Keratinocyte (primary cell): ENCODE measurements around the gene NOX4. TPM values are rescaled to one million over a fixed set of nuclear protein-coding genes. Genes with fewer than 3 reads are reported as not detected.

Experiments
- DNase-seq: peaks from one replicate; pipeline ENCODE4 v3.0.0-alpha.2; 2011; ENCODE audit warnings: low read depth, missing footprints, low spot score
- FAIRE-seq: peaks from 2 replicates; lab custom pipeline; 2011; peaks lifted over from hg19 to GRCh38; lab: Jason Lieb, UNC
- H2AFZ ChIP-seq: 2 replicates; pipeline ENCODE4 v1.6.0; 2012; ENCODE audit warnings: low read length, control low read depth, inconsistent platforms; ENCODE audit not compliant: control insufficient read depth
- H3K27ac ChIP-seq: 2 replicates; pipeline ENCODE4 v1.5.1; 2011; ENCODE audit warnings: low read length; ENCODE audit not compliant: control insufficient read depth, insufficient read depth
- H3K27me3 ChIP-seq: 3 replicates; pipeline ENCODE4 v1.6.0; 2011; ENCODE audit warnings: low read length; ENCODE audit not compliant: control insufficient read depth, insufficient read depth; ENCODE audit errors: extremely low read depth
- H3K36me3 ChIP-seq, 2 experiments: 2 replicates in 1 of 2; 3 replicates in 1 of 2; pipeline ENCODE4 v1.5.1; 2011; ENCODE audit warnings: low read length in 2 of 2, mild to moderate bottlenecking in 1 of 2; ENCODE audit not compliant: control insufficient read depth in 2 of 2, insufficient read depth in 2 of 2; ENCODE audit errors: extremely low read depth in 1 of 2
- H3K4me1 ChIP-seq: 3 replicates; pipeline ENCODE4 v1.5.1; 2011; ENCODE audit warnings: low read length; ENCODE audit not compliant: control insufficient read depth, insufficient read depth; ENCODE audit errors: extremely low read depth
- H3K4me2 ChIP-seq: 3 replicates; pipeline ENCODE4 v1.6.0; 2011; ENCODE audit warnings: low read depth, low read length; ENCODE audit not compliant: control insufficient read depth, insufficient read depth; ENCODE audit errors: extremely low read depth
- H3K4me3 ChIP-seq, 3 experiments: fragments of 200-600 bp in 1 of 3; sonication (generic) in 1 of 3; 2 replicates in 2 of 3; 3 replicates in 1 of 3; pipeline ENCODE4 v1.5.1; 2011 to 2016; ENCODE audit warnings: low read length in 3 of 3, mild to moderate bottlenecking in 3 of 3, control low read depth in 2 of 3, inconsistent platforms in 1 of 3, low read depth in 1 of 3, mixed read lengths in 1 of 3, mixed run types in 1 of 3, moderate library complexity in 1 of 3; ENCODE audit not compliant: control insufficient read depth in 2 of 3, insufficient read depth in 2 of 3; ENCODE audit errors: extremely low read depth in 1 of 3
- H3K79me2 ChIP-seq: 2 replicates; pipeline ENCODE4 v1.6.0; 2012; ENCODE audit warnings: low read length; ENCODE audit not compliant: control insufficient read depth, insufficient read depth
- H3K9ac ChIP-seq: 3 replicates; pipeline ENCODE4 v1.6.0; 2011; ENCODE audit warnings: low read length; ENCODE audit not compliant: control insufficient read depth, insufficient read depth; ENCODE audit errors: extremely low read depth
- H3K9me1 ChIP-seq: 3 replicates; pipeline ENCODE4 v1.6.0; 2011; ENCODE audit warnings: low read length; ENCODE audit not compliant: control insufficient read depth, insufficient read depth; ENCODE audit errors: extremely low read depth
- H3K9me3 ChIP-seq: 2 replicates; pipeline ENCODE4 v1.5.1; 2012; ENCODE audit warnings: low read depth, low read length; ENCODE audit not compliant: control insufficient read depth
- H4K20me1 ChIP-seq: 3 replicates; pipeline ENCODE4 v1.6.0; 2011; ENCODE audit warnings: low read length; ENCODE audit not compliant: control insufficient read depth, insufficient read depth; ENCODE audit errors: extremely low read depth
- CTCF ChIP-seq, 3 experiments: IDR thresholded peaks in 1 of 3; conservative IDR thresholded peaks in 1 of 3; optimal IDR thresholded peaks in 1 of 3; 2 replicates in 2 of 3; 3 replicates in 1 of 3; pipeline versions ENCODE3 to v1.5.1; 2011; ENCODE audit warnings: low read length in 3 of 3, mild to moderate bottlenecking in 3 of 3, moderate library complexity in 2 of 3, control low read depth in 1 of 3, inconsistent platforms in 1 of 3; ENCODE audit not compliant: insufficient read depth in 2 of 3; ENCODE audit errors: extremely low read depth in 1 of 3
- EZH2 ChIP-seq: IDR thresholded peaks from one replicate; pipeline ENCODE4 v1.6.1; 2012; ENCODE audit warnings: inconsistent platforms, mild to moderate bottlenecking, low read length, moderate library complexity
- dilution Hi-C: fragments of 300-500 bp; cut with MboI; formaldehyde crosslinking; loops from one replicate; pipeline ENCODE4 v1.7.0; 2020; ENCODE audit warnings: low sequenced_read_pairs; ENCODE audit not compliant: extremely low pct_ligation_motif_present
- polyA plus RNA-seq, 5 experiments: library from polyadenylated mRNA; depleted of rRNA in 3 of 5; stranded (reverse) in 3 of 5; stranded (forward) in 1 of 5; unstranded in 1 of 5; fragments of >200 nt; gene quantifications; 1 replicate in 1 of 5; 2 replicates in 3 of 5; 3 replicates in 1 of 5; pipeline versions ENCODE4 v1.2.1 to v1.2.3, GENCODE V29; 2011 to 2012; ENCODE audit warnings: missing spikeins in 2 of 5, low read depth in 1 of 5, low replicate concordance in 1 of 5

The NOX4 gene
- polyA plus RNA-seq, 1 donor (not counting 4 experiments of a cell fraction or from before 2014, with no cell fraction given) = not detected

- DNase-seq = no peak
- no peak overlapping the region for H3K4me3 ChIP-seq
- no peak for TF ChIP-seq CTCF (optimal IDR thresholded peaks at IDR 0.05 in 1 of 3, IDR thresholded peaks at IDR 0.05 in 1 of 3, conservative IDR thresholded peaks at IDR 0.05 in 1 of 3; ENCODE audit: extremely low read depth in 1 of 3, insufficient read depth in 2 of 3, low read length in 3 of 3)
- no peak for TF ChIP-seq EZH2
- no peaks in the 10 kb centered on the region for H3K27me3 ChIP-seq
- dilution Hi-C loops = no loop called here
- H3K79me2 ChIP-seq = no peaks in the 10 kb centered on the region
- H3K9me1 ChIP-seq = no peaks in the 10 kb centered on the region
- H3K27ac ChIP-seq = no peak overlapping the region
- FAIRE-seq = no peak
- H3K4me1 ChIP-seq = no peaks in the 10 kb centered on the region
- no peaks in the 10 kb centered on the region for H3K9me3 ChIP-seq
- H3K36me3 ChIP-seq = no peaks in the 10 kb centered on the region
- no peak overlapping the region for H2AFZ ChIP-seq
- no peak overlapping the region for H3K4me2 ChIP-seq
- H3K9ac ChIP-seq = no peak overlapping the region
- H4K20me1 ChIP-seq = no peaks in the 10 kb centered on the region
Observed at GRCh38 chr11:89521792-89522191, 30.6 kb upstream of the NOX4 start.

GRCh38 chr11:89521294-89521693 is 30.1 kb upstream of the NOX4 start:
- Histone ChIP-seq H3K9ac (no peak overlapping the region), H3K4me3 (no peak overlapping the region), H3K36me3 (no peaks in the 10 kb centered on the region), H3K9me1 (no peaks in the 10 kb centered on the region), H3K27me3 (no peaks in the 10 kb centered on the region), H3K4me2 (no peak overlapping the region), H3K9me3 (no peaks in the 10 kb centered on the region), H4K20me1 (no peaks in the 10 kb centered on the region), H2AFZ (no peak overlapping the region), H3K4me1 (no peaks in the 10 kb centered on the region), H3K79me2 (no peaks in the 10 kb centered on the region), H3K27ac (no peak overlapping the region)
- FAIRE-seq = no peak
- dilution Hi-C loops = no loop called here
- no peak for DNase-seq
- TF ChIP-seq EZH2 = no peak
- no peak for TF ChIP-seq CTCF (optimal IDR thresholded peaks at IDR 0.05 in 1 of 3, IDR thresholded peaks at IDR 0.05 in 1 of 3, conservative IDR thresholded peaks at IDR 0.05 in 1 of 3; ENCODE audit: extremely low read depth in 1 of 3, insufficient read depth in 2 of 3, low read length in 3 of 3)
